Measurements from ENCODE around the gene MAPKBP1. TPM values are rescaled to one million over a fixed set of nuclear protein-coding genes. Genes with fewer than 3 reads are reported as not detected.

The MAPKBP1 gene
- total and polyA plus RNA-seq, 2 of the 8 experiments (the other 6 are each of a cell fraction or from before 2014, with no cell fraction given) = 4.3 to 11.3 TPM

DNA sequence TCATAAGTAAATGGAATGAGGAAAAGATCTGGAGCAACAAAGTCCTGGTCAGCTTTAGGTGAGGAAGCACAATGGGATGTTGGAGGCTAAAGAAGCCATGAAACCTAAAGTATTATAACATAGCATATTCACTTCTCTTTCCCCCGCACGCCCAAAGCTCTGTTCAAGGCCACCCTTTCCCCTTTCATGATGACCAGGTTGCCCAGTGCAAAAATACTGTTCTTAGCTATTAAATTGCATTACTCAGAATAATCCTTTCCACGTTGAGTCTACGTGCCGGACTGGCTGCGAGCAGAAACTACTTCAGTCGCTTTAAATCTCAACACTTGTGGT is 589 bp upstream of the MAPKBP1 start:
- no peaks in the 10 kb centered on the region for H4K20me1 ChIP-seq (replicated peaks in 1 of 2; ENCODE audit: control insufficient read depth in 1 of 2, insufficient read depth in 2 of 2, low read length in 2 of 2)
- no peak overlapping the region for H4K5ac ChIP-seq (ENCODE audit: insufficient read length, low read depth, low read length)
- no peaks in the 10 kb centered on the region for H3K27me3 ChIP-seq (replicated peaks in 1 of 4; ENCODE audit: control insufficient read depth in 3 of 4, extremely low read depth in 1 of 4, insufficient read depth in 3 of 4, low read length in 3 of 4)
- H4K91ac ChIP-seq (replicated peaks; ENCODE audit: insufficient read length, low read length) = no peak overlapping the region
- H3K36me3 ChIP-seq (ENCODE audit: control insufficient read depth in 2 of 4, insufficient read depth in 4 of 4, low read length in 3 of 4) = no peaks in the 10 kb centered on the region
- H3K4me3 ChIP-seq (ENCODE audit: extremely low read depth in 1 of 4, insufficient read depth in 2 of 4, low read depth in 3 of 4, low read length in 4 of 4) = peak overlapping the region; percentile 64 to 75 (median 71); a peak in 7 of 8 replicates
- H2BK12ac ChIP-seq (ENCODE audit: low read depth, low read length) = no peak overlapping the region
- peak overlapping the region; percentile 58 to 72 (median 66) for H3K9ac ChIP-seq (replicated peaks in 1 of 4; ENCODE audit: extremely low read depth in 1 of 4, low read depth in 3 of 4, low read length in 3 of 4)
- H4K8ac ChIP-seq (ENCODE audit: extremely low read depth, insufficient read depth, low read length) = no peak overlapping the region
- no peak overlapping the region for H3K18ac ChIP-seq (ENCODE audit: extremely low read depth, low read length)
- no peak overlapping the region for H3K23ac ChIP-seq (ENCODE audit: insufficient read length)
- peaks cover 0 to 21% (median 10%) of the 10 kb centered on the region in 4 experiments; a peak in 5 of 7 replicates for H3K4me1 ChIP-seq (replicated peaks in 1 of 4; ENCODE audit: control insufficient read depth in 3 of 4, insufficient read depth in 4 of 4, low read length in 3 of 4)
- 19% methylated on average over 7 of the region's 7 CpGs; no CpG with 5 or more reads in 1 of the 2 experiments for WGBS, 2 experiments (ENCODE audit: extremely low coverage in 1 of 2, insufficient coverage in 1 of 2, insufficient read length in 1 of 2, insufficient replicate concordance in 2 of 2, low coverage in 1 of 2, low lambda C conversion rate in 2 of 2, missing lambda C conversion rate in 1 of 2)
- no peak overlapping the region for H3K4ac ChIP-seq (replicated peaks; ENCODE audit: insufficient read length, low read depth, low read length)
- H2BK20ac ChIP-seq (ENCODE audit: low read length) = no peak overlapping the region
- peak overlapping the region; percentile 93 to 99 for H3K4me2 ChIP-seq (ENCODE audit: insufficient read depth in 1 of 2, low read depth in 2 of 2, low read length in 2 of 2)
- H3K27ac ChIP-seq (ENCODE audit: low read depth, low read length) = peak overlapping the region; percentile 51; the same call in 1 of the 2 replicates
- H2AK5ac ChIP-seq (ENCODE audit: low read depth, low read length) = no peak overlapping the region
- FAIRE-seq (no peak), DNase-seq (ENCODE audit: low read depth in 1 of 2, low spot score in 2 of 2) (no peak)
- H3K79me2 ChIP-seq (ENCODE audit: control insufficient read depth in 1 of 2, insufficient read depth in 2 of 2, low read length in 2 of 2) = peaks cover 0 to 7% of the 10 kb centered on the region in 2 experiments; a peak in 2 of 4 replicates
- H3K79me1 ChIP-seq (ENCODE audit: low read depth, low read length) = no peaks in the 10 kb centered on the region
- H3K9me3 ChIP-seq (ENCODE audit: insufficient read depth in 2 of 2, low read depth in 1 of 2, low read length in 1 of 2) = no peaks in the 10 kb centered on the region
- no peak overlapping the region for H3K56ac ChIP-seq (replicated peaks; ENCODE audit: insufficient read length, low read depth, low read length)
- no peak overlapping the region for H2BK15ac ChIP-seq (ENCODE audit: low read length)
- ChIA-PET CTCF (ENCODE audit: partially characterized antibody) (interaction anchor here (0.6 to 9.3 kb wide), 42 partner anchors 9 to 281 kb away, joined by 3 to 283 read pairs (median 5); partner anchors contain the start of gene JMJD7), POLR2A (ENCODE audit: partially characterized antibody) (interaction anchor here (0.6 to 5.2 kb wide), 23 partner anchors 10 to 324 kb away, joined by 3 to 24 read pairs (median 4); partner anchors contain the start of gene RPAP1)
- H3K23me2 ChIP-seq (ENCODE audit: low read depth, low read length) = peaks cover 16% of the 10 kb centered on the region
- no peak overlapping the region for H2BK120ac ChIP-seq (replicated peaks; ENCODE audit: low read depth, low read length)
- TF ChIP-seq POLR2A (IDR thresholded peaks at IDR 0.05; ENCODE audit: control extremely low read depth in 1 of 2, low read depth in 2 of 2, low read length in 2 of 2) (0 out of 3 replicates have a peak, but pooled peaks of 1 of the 2 experiments have one; percentile 63), CTBP2 (IDR thresholded peaks at IDR 0.05; ENCODE audit: borderline replicate concordance, insufficient read depth, insufficient read length, low read length) (no peak), RBBP5 (IDR thresholded peaks at IDR 0.05; ENCODE audit: borderline replicate concordance, low read depth, low read length) (0 out of 2 replicates have a peak, but pooled peaks have one; percentile 16)
- no peak overlapping the region for H3K14ac ChIP-seq (ENCODE audit: insufficient read length)
- peak overlapping the region; percentile 36; the same call in 1 of the 2 replicates for H2AFZ ChIP-seq (ENCODE audit: low read length)
- peak overlapping the region; percentile 22; the same call in 1 of the 2 replicates for H2BK5ac ChIP-seq (ENCODE audit: low read depth, low read length)

All from H1 (cell line).